HEK293 (cell line): ENCODE results near the gene SMTN.

Experiments used
- CTCF ChIA-PET: fragments of 350-600 bp; formaldehyde crosslinking; extraction: SDS; loops from one replicate; lab custom pipeline; 2021; ENCODE audit warnings: antibody characterized with exemption; lab: Yijun Ruan, JAX
- POLR2A ChIA-PET: fragments of 300-600 bp; formaldehyde crosslinking; extraction: SDS; loops from one replicate; lab custom pipeline; 2020; ENCODE audit warnings: antibody characterized with exemption, inconsistent platforms; lab: Yijun Ruan, JAX
- H3K27ac ChIP-seq: fragments of 200-500 bp; sonication (Bioruptor generic); 2 replicates; pipeline ENCODE4 v1.5.1; 2014; ENCODE audit warnings: low read depth, low read length, control low read depth, inconsistent platforms; ENCODE audit errors: extremely low read depth
- H3K36me3 ChIP-seq, 2 experiments: fragments of 200-500 bp in 1 of 2; sonication (Bioruptor generic) in 1 of 2; 1 replicate in 1 of 2; 2 replicates in 1 of 2; pipeline ENCODE4 v1.5.1; 2014 to 2017; ENCODE audit warnings: inconsistent platforms in 2 of 2, low read length in 2 of 2; ENCODE audit not compliant: control insufficient read depth in 2 of 2, insufficient read depth in 1 of 2
- H3K4me1 ChIP-seq: fragments of 200-500 bp; sonication (Bioruptor generic); 2 replicates; pipeline ENCODE4 v1.5.1; 2014; ENCODE audit warnings: mild to moderate bottlenecking, low read length, inconsistent platforms; ENCODE audit not compliant: control insufficient read depth, insufficient read depth
- H3K4me3 ChIP-seq: 2 replicates; pipeline ENCODE4 v1.5.1; 2011; ENCODE audit warnings: low read depth, mild to moderate bottlenecking, control low read depth, low read length, moderate library complexity
- H3K9me3 ChIP-seq: fragments of 200-500 bp; sonication (Bioruptor generic); 2 replicates; pipeline ENCODE4 v1.5.1; 2014; ENCODE audit warnings: low read depth, low read length, inconsistent platforms; ENCODE audit not compliant: control insufficient read depth, insufficient read depth
- BCL11A ChIP-seq: fragments of 450-650 bp; formaldehyde crosslinking; IDR thresholded peaks from 2 replicates; pipeline ENCODE4 v1.5.1; 2016; ENCODE audit warnings: low read depth, missing biosample characterization, missing genetic modification characterization
- CTCF ChIP-seq: fragments of 450-650 bp; formaldehyde crosslinking; IDR thresholded peaks from 2 replicates; pipeline ENCODE4 v1.5.1; 2016; ENCODE audit warnings: missing biosample characterization, missing genetic modification characterization
- EGR2 ChIP-seq: fragments of 450-650 bp; formaldehyde crosslinking; IDR thresholded peaks from 2 replicates; pipeline ENCODE4 v1.5.1; 2016; ENCODE audit warnings: low read depth, missing biosample characterization, missing genetic modification characterization
- GFI1B ChIP-seq: fragments of 450-650 bp; formaldehyde crosslinking; IDR thresholded peaks from 2 replicates; pipeline ENCODE4 v1.5.1; 2016; ENCODE audit warnings: missing biosample characterization, missing genetic modification characterization
- IKZF3 ChIP-seq: fragments of 450-650 bp; IDR thresholded peaks from 2 replicates; pipeline ENCODE4 v1.5.0; 2018; ENCODE audit warnings: missing biosample characterization, mild to moderate bottlenecking, missing genetic modification characterization, moderate library complexity
- MZF1 ChIP-seq: fragments of 450-650 bp; formaldehyde crosslinking; IDR thresholded peaks from 2 replicates; pipeline ENCODE4 v1.5.1; 2017; ENCODE audit warnings: missing biosample characterization, missing genetic modification characterization, borderline replicate concordance
- SCRT1 ChIP-seq: fragments of 450-650 bp; formaldehyde crosslinking; IDR thresholded peaks from 2 replicates; pipeline ENCODE4 v1.5.1; 2016; ENCODE audit warnings: missing biosample characterization, missing genetic modification characterization, borderline replicate concordance
- SP2 ChIP-seq: fragments of 450-650 bp; formaldehyde crosslinking; IDR thresholded peaks from 2 replicates; pipeline ENCODE4 v1.5.1; 2016; ENCODE audit warnings: missing biosample characterization, missing genetic modification characterization
- ZBTB20 ChIP-seq: fragments of 450-650 bp; formaldehyde crosslinking; IDR thresholded peaks from 2 replicates; pipeline ENCODE4 v1.5.1; 2016; ENCODE audit warnings: missing biosample characterization, missing genetic modification characterization
- ZFHX2 ChIP-seq: fragments of 450-650 bp; formaldehyde crosslinking; conservative IDR thresholded peaks from 2 replicates; pipeline ENCODE4 v1.5.1; 2016; ENCODE audit warnings: missing biosample characterization, missing genetic modification characterization
- ZNF133 ChIP-seq: fragments of 450-650 bp; formaldehyde crosslinking; IDR thresholded peaks from 2 replicates; pipeline ENCODE4 v1.5.1; 2016; ENCODE audit warnings: missing biosample characterization, missing genetic modification characterization
- ZNF146 ChIP-seq: fragments of 450-650 bp; formaldehyde crosslinking; IDR thresholded peaks from 2 replicates; pipeline ENCODE4 v1.5.1; 2016; ENCODE audit warnings: missing biosample characterization, missing genetic modification characterization
- ZNF26 ChIP-seq: fragments of 450-650 bp; formaldehyde crosslinking; IDR thresholded peaks from 2 replicates; pipeline ENCODE4 v1.5.1; 2016; ENCODE audit warnings: missing biosample characterization, missing genetic modification characterization
- ZNF354C ChIP-seq: fragments of 450-650 bp; formaldehyde crosslinking; IDR thresholded peaks from 2 replicates; pipeline ENCODE4 v1.5.1; 2016; ENCODE audit warnings: missing biosample characterization, missing genetic modification characterization, low read depth, borderline replicate concordance
- ZNF629 ChIP-seq: fragments of 450-650 bp; formaldehyde crosslinking; IDR thresholded peaks from 2 replicates; pipeline ENCODE4 v1.5.1; 2017; ENCODE audit warnings: missing biosample characterization, missing genetic modification characterization
- ZNF645 ChIP-seq: fragments of 450-650 bp; formaldehyde crosslinking; IDR thresholded peaks from 2 replicates; pipeline ENCODE4; 2016; ENCODE audit warnings: missing biosample characterization, missing genetic modification characterization
- ZNF76 ChIP-seq: fragments of 450-650 bp; formaldehyde crosslinking; IDR thresholded peaks from 2 replicates; pipeline ENCODE4; 2016; ENCODE audit warnings: low read depth, missing biosample characterization, missing genetic modification characterization, borderline replicate concordance

Gene SMTN

GRCh38 chr22:31105282-31105929 is 24.3 kb downstream of the SMTN start:
- H3K9me3 ChIP-seq = no peaks in the 10 kb centered on the region
- H3K4me3 ChIP-seq = no peak overlapping the region
- CTCF ChIA-PET = interaction anchor here (0.6 to 2.9 kb wide), 2 partner anchors 9 to 125 kb away, joined by 4 to 22 read pairs; no protein-coding TSS in a partner anchor
- H3K27ac ChIP-seq = no peak overlapping the region
- TF ChIP-seq SP2 (tag by site-specific recombination) = no peak
- peak; percentile 66; the same call in 1 of the 2 replicates for TF ChIP-seq ZNF133 (tag by site-specific recombination)
- POLR2A ChIA-PET = no interaction called here
- peaks cover 4% of the 10 kb centered on the region; the same call in 1 of the 2 replicates for H3K4me1 ChIP-seq
- H3K36me3 ChIP-seq = peaks cover 0 to 25% of the 10 kb centered on the region in 2 experiments; a peak in 1 of 3 replicates

GRCh38 chr22:31106001-31106571 is 25.0 kb downstream of the SMTN start:
- ChIA-PET POLR2A (no interaction called here), CTCF (interaction anchor here (2.9 kb wide), 1 partner anchor 10 kb away, joined by 22 read pairs; no protein-coding TSS in a partner anchor)
- H3K27ac ChIP-seq = no peak overlapping the region
- peaks cover 0 to 23% of the 10 kb centered on the region in 2 experiments; a peak in 1 of 3 replicates for H3K36me3 ChIP-seq
- H3K9me3 ChIP-seq = no peaks in the 10 kb centered on the region
- H3K4me3 ChIP-seq = no peak overlapping the region
- TF ChIP-seq SCRT1 (tag by site-specific recombination) = 0 out of 2 replicates have a peak, but pooled peaks have one; percentile 58
- TF ChIP-seq ZNF645 (tag by site-specific recombination) = no peak
- peaks cover 4% of the 10 kb centered on the region; the same call in 1 of the 2 replicates for H3K4me1 ChIP-seq

GRCh38 chr22:31106731-31107177 is 25.6 kb downstream of the SMTN start:
- Histone ChIP-seq H3K4me1 (peaks cover 4% of the 10 kb centered on the region; the same call in 1 of the 2 replicates), H3K9me3 (no peaks in the 10 kb centered on the region), H3K4me3 (peak overlapping the region; percentile 39), H3K27ac (no peak overlapping the region), H3K36me3 (peaks cover 0 to 23% of the 10 kb centered on the region in 2 experiments; a peak in 1 of 3 replicates)
- ChIA-PET CTCF (interaction anchor here (0.7 to 2.9 kb wide), 10 partner anchors 11 to 170 kb away, joined by 3 to 22 read pairs (median 4); partner anchors contain the start of gene INPP5J), POLR2A (interaction anchor here (1.1 to 1.9 kb wide), 6 partner anchors 11 to 137 kb away, joined by 3 to 15 read pairs (median 6); partner anchors contain the start of genes MORC2, RNF185, SMTN and TUG1)
- peak; percentile 61; the same call in 1 of the 2 replicates for TF ChIP-seq IKZF3 (tag by site-specific recombination)
- TF ChIP-seq ZNF26 (tag by site-specific recombination) = no peak

- H3K36me3 ChIP-seq = peaks cover 0 to 23% of the 10 kb centered on the region in 2 experiments; a peak in 1 of 3 replicates
- peak within 1 kb of the TSS; percentile 39 for H3K4me3 ChIP-seq
- H3K4me1 ChIP-seq = peaks cover 4% of the 10 kb centered on the region; the same call in 1 of the 2 replicates
- peak within 1 kb of the TSS; percentile 40; the same call in 1 of the 2 replicates for H3K27ac ChIP-seq
- ChIA-PET CTCF (interaction anchor here (0.5 to 4.4 kb wide), 51 partner anchors 8 to 439 kb away, joined by 3 to 54 read pairs (median 4); partner anchors contain the start of genes INPP5J, MORC2, PATZ1 and PIK3IP1), POLR2A (interaction anchor here (0.6 to 1.9 kb wide), 20 partner anchors 12 to 683 kb away, joined by 3 to 15 read pairs (median 4); partner anchors contain the start of genes INPP5J, LIMK2, MORC2 and RNF185)
- no peaks in the 10 kb centered on the region for H3K9me3 ChIP-seq
- TF ChIP-seq EGR2 (tag by site-specific recombination) (0 out of 2 replicates have a peak, but pooled peaks have one; percentile 8), ZNF146 (tag by site-specific recombination) (no peak), GFI1B (tag by site-specific recombination) (no peak), SCRT1 (tag by site-specific recombination) (peak; percentile 52; the same call in 1 of the 2 replicates), ZBTB20 (tag by site-specific recombination) (peak; percentile 29; the same call in 1 of the 2 replicates), BCL11A (tag by site-specific recombination) (peak; percentile 78; the same call in 1 of the 2 replicates), ZFHX2 (no peak), CTCF (tag by site-specific recombination) (peak; percentile 95), ZNF76 (tag by site-specific recombination) (peak; percentile 34; the same call in 1 of the 2 replicates), MZF1 (no peak), ZNF354C (no peak), ZNF629 (tag by site-specific recombination) (peak; percentile 62; the same call in 1 of the 2 replicates)
Observed at GRCh38 chr22:31107178-31107893, 26.2 kb downstream of the SMTN start, which contains the start of gene SELENOM. Gene SELENOM (minus strand): TSS chr22:31107568. CDS start chr22:31107505, 63 bp downstream.
